ENCODE measurements around the gene MBD5. TPM values are rescaled to one million over a fixed set of nuclear protein-coding genes. Genes with fewer than 3 reads are reported as not detected.

The MBD5 gene
- total RNA-seq, 4 donors from 2014 or later: 15.4 to 43.0 (median 18.4) TPM

DNA sequence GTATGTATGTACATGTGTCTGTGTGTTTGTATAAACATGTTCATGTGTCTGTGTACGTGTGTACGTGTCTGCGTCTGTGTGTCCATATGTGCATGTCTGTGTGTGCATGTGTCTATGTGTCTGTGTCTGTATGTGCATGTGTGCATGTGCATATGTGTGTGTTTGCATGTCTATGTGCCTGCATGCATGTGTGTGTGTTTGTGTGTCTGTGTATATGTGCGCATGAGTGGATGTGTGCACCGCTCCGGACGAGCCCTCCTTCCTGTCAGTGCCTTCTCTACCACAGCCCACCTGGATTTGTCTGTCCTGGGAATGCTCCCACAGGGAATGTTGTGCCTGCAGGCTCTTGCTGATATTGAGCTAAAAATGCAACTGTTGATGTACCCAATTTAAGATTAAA, 510.3 kb downstream of the MBD5 start:
- TF ChIP-seq, protein P1, sequence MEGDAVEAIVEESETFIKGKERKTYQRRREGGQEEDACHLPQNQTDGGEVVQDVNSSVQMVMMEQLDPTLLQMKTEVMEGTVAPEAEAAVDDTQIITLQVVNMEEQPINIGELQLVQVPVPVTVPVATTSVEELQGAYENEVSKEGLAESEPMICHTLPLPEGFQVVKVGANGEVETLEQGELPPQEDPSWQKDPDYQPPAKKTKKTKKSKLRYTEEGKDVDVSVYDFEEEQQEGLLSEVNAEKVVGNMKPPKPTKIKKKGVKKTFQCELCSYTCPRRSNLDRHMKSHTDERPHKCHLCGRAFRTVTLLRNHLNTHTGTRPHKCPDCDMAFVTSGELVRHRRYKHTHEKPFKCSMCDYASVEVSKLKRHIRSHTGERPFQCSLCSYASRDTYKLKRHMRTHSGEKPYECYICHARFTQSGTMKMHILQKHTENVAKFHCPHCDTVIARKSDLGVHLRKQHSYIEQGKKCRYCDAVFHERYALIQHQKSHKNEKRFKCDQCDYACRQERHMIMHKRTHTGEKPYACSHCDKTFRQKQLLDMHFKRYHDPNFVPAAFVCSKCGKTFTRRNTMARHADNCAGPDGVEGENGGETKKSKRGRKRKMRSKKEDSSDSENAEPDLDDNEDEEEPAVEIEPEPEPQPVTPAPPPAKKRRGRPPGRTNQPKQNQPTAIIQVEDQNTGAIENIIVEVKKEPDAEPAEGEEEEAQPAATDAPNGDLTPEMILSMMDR (IDR thresholded peaks at IDR 0.05): no peak
- ATAC-seq (ENCODE audit: low FRiP score) (no peak), DNase-seq (ENCODE audit: low spot score) (no peak)

DNA sequence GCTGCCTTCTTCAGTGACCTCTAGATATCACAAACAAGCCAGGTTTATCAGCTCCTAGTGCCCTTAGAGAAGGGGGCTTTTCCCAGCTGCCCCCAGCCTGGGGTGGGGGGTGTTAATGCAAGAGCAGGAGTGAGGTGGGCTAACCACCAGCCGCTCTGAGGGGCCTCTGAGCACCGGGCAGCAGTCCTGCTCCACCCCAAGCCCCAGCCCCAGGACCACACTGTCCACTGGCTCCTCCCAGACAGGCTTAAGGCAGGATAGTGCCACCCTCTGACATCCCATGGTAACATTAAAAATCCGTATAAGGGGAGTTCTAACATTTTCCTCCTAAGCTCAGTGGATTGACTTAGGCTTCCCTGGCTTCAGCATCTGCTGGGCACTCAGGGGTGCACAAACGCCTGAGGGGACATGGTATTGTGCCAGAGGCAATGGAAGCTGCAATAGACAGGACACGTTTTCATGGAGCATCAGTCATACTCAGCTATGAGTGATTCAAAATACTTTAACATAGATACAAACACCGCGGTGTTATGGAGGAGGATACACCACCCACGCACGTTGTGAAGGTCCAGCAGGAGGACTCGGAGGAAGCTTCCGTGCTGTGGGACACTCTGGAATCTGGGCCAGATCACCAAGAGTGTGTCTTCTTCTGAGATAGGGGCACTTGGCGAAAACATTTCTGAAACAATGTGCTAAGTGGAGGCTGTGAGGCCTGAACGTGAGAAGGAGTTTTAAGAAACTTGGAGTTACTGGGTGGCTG, 511.0 kb downstream of the MBD5 start:
- DNase-seq (ENCODE audit: low spot score): no peak
- TF ChIP-seq, protein P1 (IDR thresholded peaks at IDR 0.05): no peak
- ATAC-seq (ENCODE audit: low FRiP score): no peak

DNA sequence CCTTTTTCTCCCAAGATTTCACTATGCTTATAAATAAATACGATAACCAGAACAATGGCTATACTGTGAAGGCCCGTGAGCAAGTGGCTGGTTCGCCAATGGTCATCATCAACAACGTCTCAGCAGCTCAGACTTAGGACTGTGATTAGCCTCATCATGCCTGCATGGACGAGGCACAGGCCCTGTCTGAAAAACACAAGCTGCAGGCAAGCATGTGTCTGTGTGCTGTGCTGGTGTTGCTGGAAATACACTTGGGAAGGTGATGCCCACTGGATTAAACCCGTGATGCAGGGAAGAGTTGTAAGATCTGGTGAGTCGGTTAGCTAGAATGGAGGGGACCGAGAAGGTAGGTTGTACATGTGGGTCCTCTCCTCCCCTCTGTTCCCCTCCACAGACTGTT, 512.1 kb downstream of the MBD5 start:
- no peak for ATAC-seq (ENCODE audit: low FRiP score)
- no peak for DNase-seq (ENCODE audit: low spot score)
- TF ChIP-seq, protein P1 (IDR thresholded peaks at IDR 0.05): no peak

DNA sequence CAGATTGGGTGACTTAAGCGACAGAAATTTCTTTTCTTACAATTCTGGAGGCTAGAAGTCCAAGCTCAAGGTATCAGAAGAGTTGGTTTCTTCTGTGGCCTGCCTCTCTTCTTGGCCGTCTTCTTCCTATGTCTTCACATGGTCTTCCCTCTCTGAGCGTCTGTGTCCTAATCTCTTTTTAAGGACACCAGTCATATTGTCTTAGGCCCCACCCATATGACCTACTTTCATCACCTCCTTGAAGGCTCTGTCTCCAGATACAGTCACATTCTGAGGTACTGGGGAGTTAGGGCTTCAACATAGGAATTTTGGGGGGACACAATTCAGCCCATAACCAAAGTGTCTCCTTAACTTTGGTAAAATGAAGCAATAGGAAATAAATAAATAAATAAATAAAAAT, 512.8 kb downstream of the MBD5 start:
- ATAC-seq (ENCODE audit: low FRiP score) (no peak), DNase-seq (ENCODE audit: low spot score) (no peak)
- TF ChIP-seq, protein P1 (IDR thresholded peaks at IDR 0.05): no peak

DNA sequence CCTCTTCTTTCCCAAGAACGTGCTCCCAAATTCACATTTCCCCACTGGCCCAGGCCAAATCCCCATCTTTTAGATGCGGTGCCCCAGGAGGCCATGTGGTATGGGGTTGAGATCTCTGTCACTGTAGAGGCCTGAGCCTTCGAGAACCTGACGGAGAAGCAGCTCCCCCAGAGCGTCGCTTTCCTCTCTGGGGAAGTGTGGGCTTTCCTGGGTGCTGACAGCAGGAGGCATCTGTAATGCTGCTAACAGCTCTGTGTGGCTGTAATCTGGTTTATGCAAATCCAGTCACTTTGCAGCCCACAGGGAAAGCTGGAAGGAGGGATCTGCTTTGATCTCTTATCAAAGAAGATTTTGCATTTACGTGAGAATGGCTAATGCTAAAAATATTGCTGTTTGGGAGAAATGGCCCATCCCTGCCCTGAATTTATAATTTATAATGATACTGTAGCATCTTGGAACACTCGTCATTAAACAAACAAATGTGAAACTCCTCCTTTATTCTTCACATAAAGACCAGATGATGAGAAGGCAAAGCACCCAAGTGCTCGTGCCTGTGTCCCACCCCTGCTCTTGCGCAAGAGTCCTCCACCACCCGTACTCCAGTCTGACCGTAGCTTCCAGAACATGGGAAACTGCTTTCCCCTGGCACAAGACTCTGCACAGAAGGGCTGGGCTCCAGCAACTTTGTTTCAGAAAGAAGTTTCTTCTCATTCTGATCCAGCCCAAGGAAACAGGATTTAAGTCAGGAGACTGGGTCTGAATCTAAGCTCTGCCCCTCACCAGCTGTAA, 513.7 kb downstream of the MBD5 start:
- TF ChIP-seq, protein P1 (IDR thresholded peaks at IDR 0.05): no peak
- no peak for DNase-seq (ENCODE audit: low spot score)
- ATAC-seq (ENCODE audit: low FRiP score): peak; percentile 52

DNA sequence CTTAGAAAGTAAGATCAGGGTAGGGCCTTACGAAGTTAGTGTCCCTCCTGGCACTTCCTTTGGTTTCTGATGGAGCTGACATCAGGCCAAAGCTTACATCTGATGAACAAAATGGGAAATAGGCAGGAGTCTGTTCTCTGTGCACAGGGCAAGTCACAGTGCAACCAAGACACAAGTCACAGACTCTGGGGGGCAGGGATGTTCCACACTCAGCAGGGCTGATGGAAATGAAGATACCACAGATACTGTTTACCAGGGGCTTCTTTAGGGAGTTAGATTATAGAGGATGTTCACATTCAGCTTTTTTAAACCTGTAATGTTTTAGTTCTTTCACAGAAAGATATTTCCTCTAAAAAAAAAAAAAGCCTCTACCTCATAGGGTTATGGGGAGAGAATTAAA, 517.5 kb downstream of the MBD5 start:
- no peak for DNase-seq (ENCODE audit: low spot score)
- no peak for ATAC-seq (ENCODE audit: low FRiP score)
- TF ChIP-seq, protein P1 (IDR thresholded peaks at IDR 0.05): no peak

Data from omental fat pad (tissue), 4 donors.